NCI-H2081 treated with DMSO at 0.1 percent for 48 hours (cell line): ENCODE results near the gene KRT80.

ENCODE experiments used
- DNase-seq: peaks from one replicate; lab custom pipeline; 2025; lab: John Stamatoyannopoulos, UW

The KRT80 gene

DNA sequence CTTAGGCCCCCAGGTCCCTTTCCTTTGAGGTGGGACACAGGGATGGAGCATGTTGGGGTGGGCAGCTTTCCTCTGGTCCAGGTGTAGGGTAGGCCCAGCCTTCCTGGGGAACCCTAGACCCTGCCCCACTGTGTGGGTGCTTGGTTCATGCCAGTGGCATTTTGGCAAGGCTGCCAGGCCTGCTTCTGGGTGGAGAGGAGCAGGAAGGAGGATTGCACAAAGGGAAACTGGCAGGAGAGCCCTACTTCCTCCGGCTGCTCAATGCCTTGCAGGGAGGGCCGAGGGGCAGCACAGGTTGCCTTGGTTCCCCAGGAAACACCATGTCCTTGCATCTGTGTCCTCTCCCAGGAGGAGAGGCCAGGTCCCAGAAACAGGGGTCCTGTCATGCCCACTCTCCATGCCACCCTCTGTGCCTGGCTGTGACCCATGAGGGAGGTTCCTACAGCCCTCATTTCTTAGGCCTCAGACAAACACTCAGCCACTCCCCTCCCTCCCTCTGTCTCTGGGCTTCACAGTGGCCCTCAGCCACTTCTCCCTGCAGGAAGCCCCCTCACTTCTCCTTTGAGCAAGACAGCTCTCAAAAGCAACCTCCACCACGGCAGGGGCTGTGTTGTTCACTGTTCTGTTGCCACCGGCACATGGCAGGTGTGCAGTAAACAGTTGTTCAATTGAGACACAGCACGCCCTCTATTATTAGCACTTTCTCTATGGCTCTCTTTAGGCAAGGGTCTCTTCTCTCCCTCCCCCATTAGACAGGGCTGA lies 6.8 kb upstream of the KRT80 start:
- DNase-seq: no peak

- peak; percentile 46 for DNase-seq
Measured at GRCh38 chr12:52197371-52198231, 5.8 kb upstream of the KRT80 start.

GRCh38 chr12:52195065-52195730 lies 3.4 kb upstream of the KRT80 start:
- DNase-seq: no peak

DNA sequence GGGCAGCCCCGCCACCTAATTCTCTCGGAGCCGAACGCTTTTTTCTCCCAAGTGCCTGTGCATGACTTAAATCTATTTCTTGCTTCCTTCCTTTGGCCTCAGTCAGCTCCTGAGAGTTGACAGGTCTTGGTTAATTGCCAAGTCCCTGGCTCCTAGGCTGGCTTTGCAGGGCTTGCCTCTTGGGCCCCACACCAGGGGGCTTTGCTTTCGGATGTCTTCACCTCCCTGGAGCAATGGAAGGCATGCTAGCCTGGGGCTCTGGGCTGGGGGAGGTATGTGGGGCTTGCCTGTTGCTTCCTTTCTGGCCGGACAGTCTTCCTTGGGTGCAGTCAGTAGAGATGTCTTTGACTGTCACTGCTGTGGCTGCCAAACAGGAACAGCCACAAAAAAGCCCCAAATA lies 2.2 kb upstream of the KRT80 start:
- no peak for DNase-seq

DNA sequence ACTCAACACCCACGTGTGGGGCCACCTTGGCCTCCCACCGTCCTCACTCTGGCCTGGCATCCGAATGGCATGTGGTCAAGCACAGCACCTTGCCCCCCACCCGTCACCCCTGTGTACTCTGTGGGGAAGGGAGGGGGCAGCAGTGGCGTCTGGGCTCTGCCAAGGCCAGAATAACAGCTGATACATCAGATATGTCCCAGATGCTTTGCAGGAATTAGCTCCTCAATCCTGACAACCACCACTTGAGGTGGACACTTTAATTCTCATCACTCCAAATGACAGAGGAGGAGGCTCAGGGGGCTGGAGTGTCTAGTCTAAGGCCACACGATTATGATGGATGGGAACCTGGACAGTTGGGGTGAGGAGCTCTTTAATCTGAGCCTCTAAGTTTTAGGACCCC lies 1.7 kb upstream of the KRT80 start:
- no peak for DNase-seq

- DNase-seq: no peak
Measured at GRCh38 chr12:52190860-52191729, 719 bp downstream of the KRT80 start.

DNA sequence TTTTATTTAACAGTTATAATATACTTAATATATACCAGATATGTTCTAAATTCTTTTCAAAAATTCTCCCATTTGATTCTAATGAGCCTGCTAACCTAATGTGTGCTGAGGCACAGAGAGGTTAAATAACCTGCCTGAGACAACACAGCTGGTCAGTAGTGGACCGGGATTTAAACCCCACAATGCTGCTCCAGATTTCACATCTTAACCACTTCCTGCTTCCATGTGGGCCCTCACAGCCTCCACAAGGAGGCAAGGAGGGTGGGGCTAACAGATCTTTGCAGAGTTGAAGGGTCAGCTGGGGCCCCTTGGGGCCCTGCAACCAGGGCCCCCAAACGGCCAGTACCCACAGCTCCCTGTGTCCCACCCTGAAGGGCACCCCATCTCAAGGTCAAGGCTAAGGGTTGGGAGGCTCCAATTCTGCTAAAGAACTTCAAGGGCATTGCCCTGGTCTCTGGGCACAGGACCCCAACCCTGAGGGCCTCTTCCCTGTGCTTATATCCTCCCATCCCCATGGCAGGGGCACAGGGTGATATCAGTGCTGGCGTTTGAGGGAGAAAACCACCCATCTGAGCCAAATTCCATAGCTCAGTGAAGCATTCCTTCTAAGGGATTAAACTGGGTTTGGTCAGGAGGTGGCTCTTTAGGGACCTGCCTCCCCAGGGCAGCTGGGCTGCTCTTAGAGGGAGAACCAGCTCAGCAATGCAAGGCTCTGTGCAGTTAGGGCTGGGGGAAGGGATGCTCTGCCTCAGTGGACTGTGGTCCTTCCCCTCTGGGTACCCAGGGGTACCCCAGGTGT lies 2.2 kb downstream of the KRT80 start:
- no peak for DNase-seq

DNA sequence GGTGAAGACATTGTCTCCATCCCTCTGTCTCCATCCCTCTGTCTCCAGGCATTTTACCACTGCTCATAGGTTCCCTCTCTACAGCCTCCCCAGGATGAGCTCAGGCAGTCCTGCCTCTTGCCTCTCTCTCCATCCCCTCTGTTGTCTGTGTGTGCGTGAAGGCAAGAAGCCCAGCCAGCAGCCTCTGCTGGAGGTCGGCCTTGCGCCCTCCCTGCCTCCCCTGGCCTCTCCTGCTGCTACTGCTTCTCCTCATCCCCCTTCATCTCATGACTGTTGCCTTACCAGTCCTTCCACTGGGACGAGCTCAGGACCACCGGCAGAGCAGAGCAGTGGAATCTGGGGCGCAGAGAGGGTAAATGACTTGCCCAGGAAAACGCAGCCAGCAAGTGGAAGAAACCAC lies 3.2 kb downstream of the KRT80 start:
- DNase-seq: no peak

DNA sequence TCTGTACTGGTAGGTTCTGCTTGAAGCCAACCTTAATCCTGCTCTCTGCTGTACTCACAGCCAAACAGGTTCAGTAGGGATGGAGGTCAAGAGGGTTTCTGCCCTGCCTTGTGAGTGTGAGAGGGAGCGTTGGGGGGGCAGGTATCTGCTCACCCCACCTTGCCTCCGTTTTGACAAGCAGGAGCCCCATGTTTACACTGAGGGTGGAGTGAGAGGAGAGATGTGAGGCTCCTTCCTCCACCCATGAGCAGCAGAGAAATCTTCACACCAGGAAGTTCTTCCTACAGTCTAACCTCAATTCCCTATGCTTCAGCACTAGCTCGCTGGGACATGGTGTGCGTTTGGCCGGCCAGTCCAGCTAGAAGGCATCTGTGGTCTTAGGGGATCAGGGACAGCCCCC lies 4.2 kb downstream of the KRT80 start:
- DNase-seq: no peak

DNA sequence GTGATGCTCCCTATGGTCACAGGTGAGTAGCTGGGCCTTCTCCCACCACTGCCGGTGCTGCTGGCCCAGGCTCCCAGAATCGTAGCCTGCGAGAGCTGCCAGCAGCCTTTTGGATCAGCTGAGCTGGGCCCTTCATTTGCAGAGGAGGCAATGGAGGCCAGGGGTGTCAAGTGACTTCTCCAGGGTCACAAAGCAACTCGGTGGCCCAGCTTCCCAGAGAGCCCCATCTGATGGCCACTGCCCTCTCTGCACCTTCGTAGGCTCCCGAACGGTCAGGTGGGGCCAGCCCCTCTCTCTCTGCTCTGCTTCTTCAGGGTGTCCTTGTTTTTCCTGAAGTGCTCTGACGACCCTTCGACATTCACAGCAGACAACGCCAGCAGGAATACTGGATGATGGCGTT lies 4.6 kb downstream of the KRT80 start:
- no peak for DNase-seq

- DNase-seq: no peak
Measured at GRCh38 chr12:52186118-52186840, 5.5 kb downstream of the KRT80 start.

DNA sequence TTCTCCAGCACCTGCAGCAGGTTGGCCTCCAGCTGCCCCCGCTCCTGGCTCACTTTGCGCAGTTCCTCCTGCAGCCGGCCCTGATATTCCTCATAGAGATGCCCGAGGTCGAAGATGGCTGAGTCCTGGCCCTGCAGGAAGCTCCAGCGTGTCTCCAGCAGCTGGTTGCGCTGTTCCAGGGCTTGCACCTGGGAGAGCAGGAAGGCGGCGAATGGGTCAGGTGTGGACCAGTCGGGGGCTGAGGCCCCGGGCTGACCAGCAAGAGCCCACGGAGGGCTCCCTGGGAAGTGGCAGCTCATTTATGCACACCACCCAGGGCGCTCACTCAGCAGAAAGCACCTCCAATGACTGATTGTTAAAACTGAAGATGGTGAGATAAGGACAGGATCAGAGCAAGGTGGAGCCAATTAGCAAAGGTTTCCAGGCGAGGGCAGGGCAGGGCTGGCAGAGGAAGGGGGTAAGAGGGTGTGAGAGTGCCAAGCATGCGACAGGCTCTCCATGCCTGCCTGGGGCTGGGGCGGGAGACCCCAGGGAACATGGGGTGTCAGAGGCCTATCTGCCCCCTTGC lies 6.3 kb downstream of the KRT80 start:
- DNase-seq: no peak

DNA sequence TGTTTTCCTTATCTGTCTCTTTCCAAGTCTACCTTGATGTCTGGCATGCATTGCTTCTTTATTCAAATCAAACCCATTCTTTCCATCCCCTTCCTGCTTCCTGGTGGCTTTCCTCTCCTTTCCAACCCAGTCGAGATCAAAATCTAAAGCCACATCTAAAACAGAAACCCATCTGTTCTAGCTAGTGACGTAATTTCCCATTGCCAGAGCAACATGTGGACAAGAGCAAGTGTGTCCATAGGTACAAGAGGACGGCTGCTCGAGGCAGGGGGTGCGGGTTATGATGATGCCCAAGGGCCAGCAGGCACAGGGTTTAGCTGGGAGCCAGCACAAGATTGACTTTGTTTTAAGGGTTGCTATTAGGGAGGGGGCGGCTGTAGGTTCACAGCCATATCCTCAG lies 7.0 kb downstream of the KRT80 start:
- DNase-seq: no peak

DNA sequence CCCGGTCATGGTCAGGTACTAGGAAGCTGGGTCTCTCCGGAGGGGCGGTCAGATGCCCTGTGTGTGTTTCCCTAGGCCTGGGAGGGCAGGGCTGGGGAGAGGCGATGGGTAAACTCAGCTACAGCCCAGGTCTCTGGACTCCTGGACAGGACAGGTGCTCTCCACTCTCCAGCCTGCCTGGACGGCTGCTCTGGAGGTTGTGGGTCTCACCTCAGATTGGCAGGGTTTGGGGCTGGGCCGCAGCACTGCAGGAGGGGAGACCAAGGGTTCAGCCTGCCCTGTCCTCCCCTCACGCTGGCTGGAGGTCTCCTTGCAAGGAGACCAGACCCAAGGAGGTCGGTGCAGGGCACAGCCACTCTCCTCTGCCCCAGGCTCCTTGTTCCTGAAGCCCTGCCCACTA lies 7.8 kb downstream of the KRT80 start:
- no peak for DNase-seq

DNA sequence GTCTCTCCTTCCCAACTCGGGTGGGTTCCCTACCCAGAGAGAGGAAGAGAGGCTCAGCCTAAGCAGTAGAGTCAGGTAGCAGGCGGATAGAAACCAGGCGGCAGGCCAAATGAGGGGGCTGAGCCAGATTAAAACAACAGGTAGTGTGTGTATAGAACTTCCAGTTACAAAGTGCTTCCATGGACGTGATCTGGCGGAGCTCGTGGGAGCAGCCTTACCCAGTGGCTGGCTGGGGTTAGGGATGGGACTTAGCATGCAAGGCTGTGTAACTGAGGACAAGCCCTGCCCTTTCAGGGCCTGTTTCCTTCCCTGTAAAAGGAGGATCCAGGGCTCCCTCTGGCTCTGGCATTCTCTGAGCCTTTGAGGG lies 8.3 kb downstream of the KRT80 start:
- peak; percentile 34 for DNase-seq

GRCh38 chr12:52182898-52183543 lies 8.8 kb downstream of the KRT80 start:
- no peak for DNase-seq

GRCh38 chr12:52182384-52182783 lies 9.4 kb downstream of the KRT80 start:
- DNase-seq: peak; percentile 54

DNA sequence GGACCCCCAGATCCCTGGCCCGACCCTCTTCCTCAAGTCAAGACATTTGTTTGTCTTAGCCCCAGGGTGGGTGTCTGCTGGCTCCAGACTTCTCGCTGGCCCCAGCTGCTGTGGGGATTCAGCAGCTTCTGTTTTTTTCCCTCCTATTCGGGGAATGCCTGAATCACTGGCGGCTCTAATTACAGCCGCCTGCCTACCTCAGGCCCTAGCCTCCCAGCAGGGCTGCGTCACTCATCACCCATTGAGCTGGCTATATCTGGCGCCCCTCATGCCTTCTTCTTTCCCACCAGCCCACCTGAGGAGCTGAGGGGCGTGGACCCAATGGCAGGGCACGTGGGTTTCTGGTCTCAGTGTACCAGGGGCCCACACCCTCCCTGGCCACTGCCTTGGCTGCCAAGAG lies 10.1 kb downstream of the KRT80 start:
- DNase-seq: peak; percentile 35

- DNase-seq: no peak
Measured at GRCh38 chr12:52180971-52181628, 10.7 kb downstream of the KRT80 start.
